ENCODE data around the gene TMA7B. TPM values are rescaled to one million over a fixed set of nuclear protein-coding genes. Genes with fewer than 3 reads are reported as not detected.

TMA7B gene
- total and polyA plus RNA-seq, 2 of the 4 experiments (the other 2 are of a cell fraction): not detected

DNA sequence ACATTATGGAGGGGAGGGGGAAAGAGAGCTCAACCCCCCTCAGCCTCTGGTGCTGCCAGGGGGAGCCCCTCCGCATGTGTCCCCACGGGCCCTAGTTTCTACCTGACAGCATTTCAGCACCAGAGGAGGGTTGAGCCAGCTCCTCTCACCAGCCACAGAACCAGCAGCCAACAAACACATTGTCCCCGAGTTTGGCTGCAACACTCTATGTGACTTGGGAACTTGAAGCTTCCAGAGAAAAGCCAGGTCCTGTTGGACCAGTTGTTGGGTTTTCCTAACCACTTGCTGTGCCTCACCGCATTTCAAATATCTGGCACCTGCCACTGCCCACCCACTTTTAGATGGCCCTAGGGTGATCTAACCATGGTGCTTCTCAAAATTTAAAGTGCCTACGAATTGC lies 13.5 kb downstream of the TMA7B start:
- no peaks in the 10 kb centered on the region for H3K9me1 ChIP-seq (ENCODE audit: insufficient read depth, low read length)
- no peaks in the 10 kb centered on the region for H3K4me1 ChIP-seq (ENCODE audit: control insufficient read depth, insufficient read depth, low read length)
- DNase-seq: no peak
- in situ Hi-C loops (cut with MboI; ENCODE audit: low sequenced_read_pairs): no loop called here
- H2AFZ ChIP-seq (replicated peaks; ENCODE audit: low read length, poor library complexity): no peak overlapping the region
- no peak overlapping the region for H3K9ac ChIP-seq (ENCODE audit: low read depth, low read length)
- WGBS, 2 experiments (ENCODE audit: extremely low coverage in 2 of 2, insufficient read length in 1 of 2): 57% methylated on average over 1 of the region's 5 CpGs; no CpG with 5 or more reads in 1 of the 2 experiments
- H3K56ac ChIP-seq (ENCODE audit: extremely low read depth, insufficient read depth, low read length): no peak overlapping the region
- peaks cover 68% of the 10 kb centered on the region for H3K27me3 ChIP-seq (ENCODE audit: control insufficient read depth, insufficient read depth, low read length)
- no peaks in the 10 kb centered on the region for H4K20me1 ChIP-seq (ENCODE audit: insufficient read depth, low read length)
- no peaks in the 10 kb centered on the region for H3K9me3 ChIP-seq (ENCODE audit: control insufficient read depth, insufficient read depth, low read length)
- H3K4me2 ChIP-seq (ENCODE audit: low read depth, low read length): no peak overlapping the region
- H3K36me3 ChIP-seq (ENCODE audit: control insufficient read depth, insufficient read depth, low read length): no peaks in the 10 kb centered on the region
- H2BK120ac ChIP-seq (ENCODE audit: low read depth, low read length): no peak overlapping the region
- H2BK15ac ChIP-seq (ENCODE audit: low read depth, low read length): no peak overlapping the region
- BruUV-seq (replicated peaks): no TSS peak
- POLR2A ChIA-PET (ENCODE audit: unreplicated experiment): no interaction called here
- dilution Hi-C loops (cut with HindIII; ENCODE audit: low sequenced_read_pairs, unreplicated experiment): no loop called here
- no peak overlapping the region for H3K18ac ChIP-seq (ENCODE audit: low read depth, low read length)
- H2BK20ac ChIP-seq (ENCODE audit: low read depth, low read length): no peak overlapping the region
- TF ChIP-seq CEBPB (IDR thresholded peaks at IDR 0.05; ENCODE audit: low read depth, low read length): no peak
- no peak for TF ChIP-seq SMC3 (IDR thresholded peaks at IDR 0.05; ENCODE audit: low read depth, low read length)
- no peak for TF ChIP-seq RAD21 (IDR thresholded peaks at IDR 0.05; ENCODE audit: low read length)
- no peak overlapping the region for H2AK9ac ChIP-seq (replicated peaks; ENCODE audit: low read depth, low read length, poor library complexity)
- H3K4ac ChIP-seq (ENCODE audit: low read depth, low read length): no peak overlapping the region
- intact Hi-C loops (cut with micrococcal nuclease): no loop called here
- H4K91ac ChIP-seq (ENCODE audit: insufficient read depth, low read depth, low read length): no peak overlapping the region
- H3K14ac ChIP-seq (replicated peaks; ENCODE audit: low read depth, low read length): no peak overlapping the region
- no peak overlapping the region for H4K8ac ChIP-seq (ENCODE audit: low read depth in 2 of 2, low read length in 2 of 2)
- H3K23ac ChIP-seq (ENCODE audit: low read depth, low read length): no peak overlapping the region
- no peak overlapping the region for H2BK5ac ChIP-seq (ENCODE audit: low read depth, low read length, poor library complexity, severe bottlenecking)
- H3K27ac ChIP-seq (ENCODE audit: insufficient read depth, low read length): no peak overlapping the region
- no peak overlapping the region for H4K5ac ChIP-seq (ENCODE audit: low read depth, low read length)
- H3K79me1 ChIP-seq (ENCODE audit: low read depth in 1 of 2, low read length in 2 of 2): no peaks in the 10 kb centered on the region
- CTCF ChIA-PET: no interaction called here
- no peak overlapping the region for H3K4me3 ChIP-seq (ENCODE audit: insufficient read depth, low read depth, low read length)
- ATAC-seq (ENCODE audit: low read depth): no peak
- no peak overlapping the region for H2AK5ac ChIP-seq (ENCODE audit: low read depth, low read length)
